Body of pancreas (tissue), 4 donors: ENCODE data around the gene KIF5B.

Experiments
- POLR2A ChIP-seq, 3 donors: fragments of 450-650 bp; IDR thresholded peaks; one replicate each; pipeline ENCODE4 v1.6.1; 2016; ENCODE audit warnings: antibody characterized with exemption in 3 of 3, mild to moderate bottlenecking in 2 of 3
- TF ChIP-seq, protein P1 (sequence below), 7 experiments: fragments of 450-650 bp in 4 of 7; fragments of 200-600 bp in 3 of 7; sonication (generic) in 3 of 7; IDR thresholded peaks; one replicate each; pipeline ENCODE4 v1.5.1; 2016 to 2019; ENCODE audit warnings: antibody characterized with exemption in 7 of 7

DNA sequence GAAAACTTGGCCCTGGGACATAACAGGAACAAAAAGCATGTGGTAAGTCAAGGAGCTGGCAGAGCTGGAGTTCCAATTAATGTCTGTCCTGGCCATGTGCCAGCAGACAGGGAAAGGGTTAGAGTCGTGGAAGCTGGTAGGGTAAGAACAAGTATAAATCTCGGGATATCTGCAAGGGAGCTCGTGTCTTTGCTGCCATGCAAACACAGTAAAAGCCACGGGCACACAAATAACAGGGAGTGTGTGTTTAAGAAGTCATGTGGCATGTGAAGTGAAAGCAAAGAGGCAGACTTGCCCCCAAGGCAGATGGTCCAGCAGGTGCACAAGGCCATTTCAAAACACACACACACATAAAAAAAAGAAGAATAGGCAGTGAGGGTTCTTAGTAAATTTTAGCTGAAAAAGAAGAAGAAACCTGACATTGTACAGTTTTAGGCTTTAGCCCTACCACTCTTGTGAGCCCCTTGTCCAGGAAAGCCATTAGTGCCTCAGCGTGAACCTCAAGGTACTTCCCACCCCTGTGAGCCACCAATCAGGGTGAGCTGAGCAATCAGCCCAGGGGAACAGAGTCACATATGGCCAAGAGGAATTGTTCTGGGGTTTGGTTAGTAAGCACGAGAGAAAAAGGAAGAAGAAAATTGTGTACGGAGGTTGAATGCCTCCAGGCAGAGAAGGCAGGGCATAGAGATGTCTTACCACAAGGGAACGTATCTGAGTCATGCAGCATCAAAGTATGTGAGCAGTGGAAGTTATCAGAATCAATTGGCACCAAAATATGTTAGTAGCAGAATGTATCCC lies 94.7 kb downstream of the KIF5B start:
- TF ChIP-seq, protein P1, sequence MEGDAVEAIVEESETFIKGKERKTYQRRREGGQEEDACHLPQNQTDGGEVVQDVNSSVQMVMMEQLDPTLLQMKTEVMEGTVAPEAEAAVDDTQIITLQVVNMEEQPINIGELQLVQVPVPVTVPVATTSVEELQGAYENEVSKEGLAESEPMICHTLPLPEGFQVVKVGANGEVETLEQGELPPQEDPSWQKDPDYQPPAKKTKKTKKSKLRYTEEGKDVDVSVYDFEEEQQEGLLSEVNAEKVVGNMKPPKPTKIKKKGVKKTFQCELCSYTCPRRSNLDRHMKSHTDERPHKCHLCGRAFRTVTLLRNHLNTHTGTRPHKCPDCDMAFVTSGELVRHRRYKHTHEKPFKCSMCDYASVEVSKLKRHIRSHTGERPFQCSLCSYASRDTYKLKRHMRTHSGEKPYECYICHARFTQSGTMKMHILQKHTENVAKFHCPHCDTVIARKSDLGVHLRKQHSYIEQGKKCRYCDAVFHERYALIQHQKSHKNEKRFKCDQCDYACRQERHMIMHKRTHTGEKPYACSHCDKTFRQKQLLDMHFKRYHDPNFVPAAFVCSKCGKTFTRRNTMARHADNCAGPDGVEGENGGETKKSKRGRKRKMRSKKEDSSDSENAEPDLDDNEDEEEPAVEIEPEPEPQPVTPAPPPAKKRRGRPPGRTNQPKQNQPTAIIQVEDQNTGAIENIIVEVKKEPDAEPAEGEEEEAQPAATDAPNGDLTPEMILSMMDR (IDR thresholded peaks at IDR 0.05), result no peak
- no peak for TF ChIP-seq POLR2A (IDR thresholded peaks at IDR 0.05)
